Ovary (tissue), 9 donors: ENCODE results near the gene PSMA6. TPM values are rescaled to one million over a fixed set of nuclear protein-coding genes. Genes with fewer than 3 reads are reported as not detected.

Experiments used
- DNase-seq, 5 donors: peaks; one replicate each; pipeline ENCODE4 v3.0.0-alpha.2; 2019 to 2020
- H3K27ac ChIP-seq, 2 donors: fragments of 200-600 bp; one replicate each; pipeline versions ENCODE4 v1.5.1 to v1.8.0; 2019 to 2022
- H3K27me3 ChIP-seq: fragments of 200-600 bp; one replicate; pipeline ENCODE4 v1.8.0; 2022
- H3K36me3 ChIP-seq: fragments of 200-600 bp; sonication (generic); one replicate; pipeline ENCODE4 v1.5.1; 2019
- H3K4me1 ChIP-seq: one replicate; pipeline ENCODE4 v1.8.1; 2013; ENCODE audit warnings: mild to moderate bottlenecking, moderate library complexity; ENCODE audit not compliant: insufficient read depth
- H3K4me3 ChIP-seq: fragments of 200-600 bp; sonication (generic); one replicate; pipeline ENCODE4 v1.5.1; 2017
- H3K9me3 ChIP-seq, 2 donors: fragments of 200-600 bp in 1 of 2; sonication (generic) in 1 of 2; one replicate each; pipeline versions ENCODE4 v1.5.1 to v1.8.1; 2013 to 2019; ENCODE audit warnings: mild to moderate bottlenecking in 1 of 2, moderate library complexity in 1 of 2
- CTCF ChIP-seq, 3 donors: fragments of 450-650 bp in 2 of 3; fragments of 200-600 bp in 1 of 3; IDR thresholded peaks; one replicate each; pipeline versions ENCODE4 v1.5.1 to v1.8.0; 2016 to 2022; ENCODE audit warnings: antibody characterized with exemption in 3 of 3, mild to moderate bottlenecking in 1 of 3
- EP300 ChIP-seq: sonication (generic); formaldehyde crosslinking; IDR thresholded peaks from one replicate; pipeline ENCODE4 v1.6.1; 2017; ENCODE audit warnings: antibody characterized with exemption
- POLR2A ChIP-seq: fragments of 450-650 bp; IDR thresholded peaks from one replicate; pipeline ENCODE4 v1.6.1; 2017; ENCODE audit warnings: antibody characterized with exemption, mild to moderate bottlenecking, moderate library complexity
- WGBS, 3 donors: extraction: QIAGEN DNeasy Blood & Tissue Kit in 1 of 3; methylation state at CpG; one replicate each; pipeline versions ENCODE4 v1.1.5 to v1.1.7; 2013 to 2017; 5-methylcytosine and 5-hydroxymethylcytosine counted together
- intact Hi-C, 4 donors: fragments of 100-400 bp; cut with DNase I; formaldehyde crosslinking; loops; one replicate each; pipeline versions ENCODE4 v1.11.0 to v1.15.1; 2022 to 2023
- polyA plus RNA-seq, 2 donors: library from polyadenylated mRNA; stranded (reverse); fragments of 200-250 nt in 1 of 2; fragments of 350-450 nt in 1 of 2; fragmentation: Illumina TruSeq in 1 of 2; extraction: RNeasy Lipid Tissue Mini Kit (QIAGEN cat#74804) in 1 of 2; gene quantifications; one replicate each; pipeline ENCODE4 v1.2.3, GENCODE V29; 2013 to 2014
- total RNA-seq, 7 donors: library from RNA; depleted of rRNA in 2 of 7; stranded (reverse); fragments of >200 nt in 2 of 7; fragmentation: NEBNext Ultra II Directional in 3 of 7; extraction: Animal tissue kit (Norgen Biotek cat#: 25700) in 3 of 7; gene quantifications; one replicate each; pipeline versions ENCODE4 v1.1.0 to v1.2.4, GENCODE V29; 2016 to 2023
- donor health status: DM: no; HTN: no; CAD: no; lungs with moderate emphysema.
- donor health status: DM: no; HTN: no; CAD: no.
- donor health status: Bipolar disorder and iron deficiency.
- donor health status: DM: yes; HTN: yes; CAD: no.
- donor health status: DM: no; HTN: no; CAD: no.
- donor health status: DM: yes; HTN: yes; CAD: no.

Gene PSMA6
- total and polyA plus RNA-seq, 9 donors, result 85.2 to 157 (median 102) TPM

GRCh38 chr14:35340616-35341453, 48.7 kb downstream of the PSMA6 start:
- DNase-seq, result peak in 1 of 5 donors; percentile 40
- no peaks in the 10 kb centered on the region for H3K9me3 ChIP-seq
- TF ChIP-seq EP300 (no peak), POLR2A (no peak), CTCF (IDR thresholded peaks at IDR 0.05) (no peak)
- no peak overlapping the region for H3K4me3 ChIP-seq
- intact Hi-C loops, result loop anchor here in 1 of 4 donors (5.0 kb wide), 1 partner anchor 46 kb away; no protein-coding TSS in a partner anchor
- H3K4me1 ChIP-seq, result peaks cover 37% of the 10 kb centered on the region
- no peaks in the 10 kb centered on the region for H3K36me3 ChIP-seq
- no peaks in the 10 kb centered on the region for H3K27me3 ChIP-seq
- 81 to 86% (median 84%) methylated on average over 14 of the region's 14 CpGs for WGBS, 3 donors
- peak overlapping the region; percentile 67 to 87 for H3K27ac ChIP-seq

GRCh38 chr14:35341454-35341750, 49.2 kb downstream of the PSMA6 start:
- TF ChIP-seq CTCF (IDR thresholded peaks at IDR 0.05), result no peak
- no peak for TF ChIP-seq EP300
- TF ChIP-seq POLR2A, result no peak
- Histone ChIP-seq H3K27ac (peak overlapping the region; percentile 67 to 87), H3K4me1 (peaks cover 37% of the 10 kb centered on the region), H3K36me3 (no peaks in the 10 kb centered on the region), H3K9me3 (no peaks in the 10 kb centered on the region), H3K4me3 (no peak overlapping the region), H3K27me3 (no peaks in the 10 kb centered on the region)
- intact Hi-C loops, result loop anchor here in 1 of 4 donors (5.0 kb wide), 1 partner anchor 46 kb away; no protein-coding TSS in a partner anchor
- 2 to 8% (median 6%) methylated on average over 4 of the region's 4 CpGs for WGBS, 3 donors
- DNase-seq, result no peak

- intact Hi-C loops, result loop anchor here in 1 of 4 donors (2.0 to 5.0 kb wide), 2 partner anchors 45 to 61 kb away; no protein-coding TSS in a partner anchor
- Histone ChIP-seq H3K4me3 (peak overlapping the region; percentile 3), H3K27ac (peak overlapping the region; percentile 67 to 87), H3K36me3 (no peaks in the 10 kb centered on the region), H3K27me3 (no peaks in the 10 kb centered on the region), H3K9me3 (no peaks in the 10 kb centered on the region), H3K4me1 (peaks cover 36% of the 10 kb centered on the region)
- WGBS, 3 donors, result 14 to 17% (median 16%) methylated on average over 24 to 25 of the region's 25 CpGs
- TF ChIP-seq POLR2A, result peak; percentile 6
- no peak for TF ChIP-seq CTCF (IDR thresholded peaks at IDR 0.05)
- no peak for TF ChIP-seq EP300
- DNase-seq, result peak; percentile 91 to 96 (median 94)
These were observed 49.7 kb downstream of the PSMA6 start for GRCh38 chr14:35341751-35342488.

GRCh38 chr14:35342489-35343010, 50.4 kb downstream of the PSMA6 start:
- Histone ChIP-seq H3K36me3 (no peaks in the 10 kb centered on the region), H3K27me3 (no peaks in the 10 kb centered on the region), H3K9me3 (no peaks in the 10 kb centered on the region), H3K27ac (peak overlapping the region; percentile 67 to 87), H3K4me1 (peaks cover 30% of the 10 kb centered on the region), H3K4me3 (no peak overlapping the region)
- intact Hi-C loops, result loop anchor here in 1 of 4 donors (2.0 to 5.0 kb wide), 2 partner anchors 45 to 60 kb away; no protein-coding TSS in a partner anchor
- 43 to 51% (median 48%) methylated on average over 8 of the region's 8 CpGs for WGBS, 3 donors
- TF ChIP-seq CTCF (IDR thresholded peaks at IDR 0.05), result no peak
- TF ChIP-seq EP300, result no peak
- TF ChIP-seq POLR2A, result no peak
- peak in 3 of 5 donors; percentile 30 to 62 (median 50) for DNase-seq
